Measurements from ENCODE around the gene WDR27.

DNA sequence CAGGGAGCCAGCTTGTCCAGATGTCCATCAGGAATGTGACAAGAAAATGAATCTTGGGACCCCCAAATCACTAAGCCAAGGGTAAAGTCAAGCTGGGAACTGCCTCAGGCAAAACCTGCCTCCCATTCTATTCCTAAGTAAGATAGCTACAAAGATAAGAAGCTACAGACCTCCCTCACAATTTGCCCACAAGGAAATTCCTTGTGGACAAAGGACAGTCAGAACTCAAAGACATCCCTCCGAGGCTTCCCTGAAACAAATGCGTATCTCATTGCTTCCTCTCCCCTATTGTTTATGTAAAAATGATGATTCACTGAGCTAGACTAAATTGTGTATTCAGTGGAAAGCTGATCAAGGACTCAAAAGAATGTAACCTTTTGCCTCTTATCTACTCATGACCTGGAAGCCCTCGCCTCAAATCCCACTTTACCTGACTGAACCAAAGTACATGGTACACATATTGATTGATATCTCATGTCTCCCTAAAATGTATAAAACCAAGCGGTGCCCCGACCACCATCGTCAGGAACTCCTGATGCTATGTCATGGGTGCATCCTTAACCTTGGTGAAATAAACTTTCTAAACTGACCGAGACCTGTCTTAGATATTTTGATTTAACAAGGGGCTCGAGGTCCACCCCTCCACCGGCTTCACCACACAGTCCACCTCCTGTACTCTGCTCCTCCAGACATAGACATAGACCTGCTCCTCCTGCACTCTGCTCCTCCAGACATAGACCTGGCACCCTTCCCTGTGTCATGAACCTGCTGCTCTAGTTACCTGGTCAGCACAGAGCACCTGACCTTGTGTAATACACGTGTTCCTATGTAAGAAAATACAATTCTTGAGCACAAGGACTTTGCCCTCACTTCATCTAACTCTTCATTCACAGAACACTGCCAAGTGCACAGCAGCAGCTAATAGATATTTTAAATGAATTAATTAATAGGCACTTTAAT lies 81.4 kb downstream of the WDR27 start:
- TF ChIP-seq GABPA (IDR thresholded peaks at IDR 0.05; ENCODE audit: low read depth) (no peak), EZH2 (IDR thresholded peaks at IDR 0.05; ENCODE audit: borderline replicate concordance, control insufficient read depth, low read depth, low read length) (no peak), CTCF (IDR thresholded peaks at IDR 0.05 in 2 of 3, conservative IDR thresholded peaks at IDR 0.05 in 1 of 3; ENCODE audit: control insufficient read depth in 2 of 3, extremely low read depth in 1 of 3, insufficient read depth in 1 of 3, low read depth in 3 of 3, low read length in 3 of 3) (no peak), POLR2AphosphoS5 (IDR thresholded peaks at IDR 0.05; ENCODE audit: low read length) (no peak), POU2F2 (IDR thresholded peaks at IDR 0.05; ENCODE audit: borderline replicate concordance, low read depth, low read length) (no peak), LARP7 (IDR thresholded peaks at IDR 0.05) (no peak), YY1 (IDR thresholded peaks at IDR 0.05; ENCODE audit: low read depth, low read length) (no peak)
